ENCODE measurements around the gene FBN2. TPM values are rescaled to one million over a fixed set of nuclear protein-coding genes. Genes with fewer than 3 reads are reported as not detected.

FBN2 gene
- total and polyA plus RNA-seq, 5 experiments from 2014 or later, result 0.05 to 0.08 TPM; not detected in 3

GRCh38 chr5:128259607-128260021 lies 278.4 kb downstream of the FBN2 start:
- no peak overlapping the region for H3K4me3 Mint-ChIP-seq
- peaks cover 2 to 32% (median 4%) of the 10 kb centered on the region in 5 donors for H3K27me3 Mint-ChIP-seq
- no peaks in the 10 kb centered on the region for H3K4me1 Mint-ChIP-seq
- no peak for DNase-seq
- ATAC-seq, result no peak
- POLR2A ChIA-PET, result no interaction called here
- no peaks in the 10 kb centered on the region for H3K36me3 Mint-ChIP-seq
- H3K27ac Mint-ChIP-seq, result no peak overlapping the region
- peaks cover 0 to 3% (median 0%) of the 10 kb centered on the region in 9 donors for H3K9me3 Mint-ChIP-seq

DNA sequence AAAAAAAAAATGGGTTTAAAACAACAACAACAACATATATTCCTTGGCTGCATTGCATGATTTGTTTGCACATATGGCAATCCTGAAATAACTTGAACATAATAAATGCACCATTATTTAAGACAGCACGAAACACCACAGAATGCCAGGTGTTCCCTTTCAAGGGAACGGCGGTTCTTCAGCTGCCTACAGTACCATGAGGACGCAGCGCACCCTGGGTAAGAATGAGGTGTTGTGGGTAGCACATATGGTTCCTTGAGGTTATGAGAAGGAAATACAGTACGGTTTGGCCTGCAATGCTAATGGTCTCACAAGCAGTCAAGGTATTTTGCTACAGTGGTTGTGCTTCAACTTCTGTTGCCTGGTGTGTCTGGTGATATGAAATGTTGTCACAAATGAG lies 279.7 kb downstream of the FBN2 start:
- POLR2A ChIA-PET, result no interaction called here
- no peak overlapping the region for H3K27ac Mint-ChIP-seq
- peaks cover 3 to 26% (median 5%) of the 10 kb centered on the region in 5 donors for H3K27me3 Mint-ChIP-seq
- no peaks in the 10 kb centered on the region for H3K4me1 Mint-ChIP-seq
- no peak overlapping the region for H3K4me3 Mint-ChIP-seq
- DNase-seq, result no peak
- H3K9me3 Mint-ChIP-seq, result peaks cover 0 to 7% (median 0%) of the 10 kb centered on the region in 9 donors
- H3K36me3 Mint-ChIP-seq, result no peaks in the 10 kb centered on the region
- ATAC-seq, result no peak

- no peaks in the 10 kb centered on the region for H3K36me3 Mint-ChIP-seq
- H3K4me1 Mint-ChIP-seq, result no peaks in the 10 kb centered on the region
- H3K27ac Mint-ChIP-seq, result no peak overlapping the region
- no peak for ATAC-seq
- H3K4me3 Mint-ChIP-seq, result no peak overlapping the region
- no peak for DNase-seq
- POLR2A ChIA-PET, result no interaction called here
- peaks cover 0 to 7% (median 0%) of the 10 kb centered on the region in 9 donors for H3K9me3 Mint-ChIP-seq
- peaks cover 3 to 17% (median 5%) of the 10 kb centered on the region in 5 donors for H3K27me3 Mint-ChIP-seq
These were observed 281.0 kb downstream of the FBN2 start for GRCh38 chr5:128257076-128257475.

- Mint-ChIP-seq H3K36me3 (no peaks in the 10 kb centered on the region), H3K4me3 (no peak overlapping the region), H3K9me3 (peaks cover 0 to 7% (median 0%) of the 10 kb centered on the region in 9 donors), H3K4me1 (no peaks in the 10 kb centered on the region), H3K27me3 (peaks cover 4 to 16% (median 6%) of the 10 kb centered on the region in 5 donors), H3K27ac (no peak overlapping the region)
- ATAC-seq, result no peak
- POLR2A ChIA-PET, result no interaction called here
- DNase-seq, result no peak
These were observed 283.3 kb downstream of the FBN2 start for GRCh38 chr5:128254789-128255188.

DNA sequence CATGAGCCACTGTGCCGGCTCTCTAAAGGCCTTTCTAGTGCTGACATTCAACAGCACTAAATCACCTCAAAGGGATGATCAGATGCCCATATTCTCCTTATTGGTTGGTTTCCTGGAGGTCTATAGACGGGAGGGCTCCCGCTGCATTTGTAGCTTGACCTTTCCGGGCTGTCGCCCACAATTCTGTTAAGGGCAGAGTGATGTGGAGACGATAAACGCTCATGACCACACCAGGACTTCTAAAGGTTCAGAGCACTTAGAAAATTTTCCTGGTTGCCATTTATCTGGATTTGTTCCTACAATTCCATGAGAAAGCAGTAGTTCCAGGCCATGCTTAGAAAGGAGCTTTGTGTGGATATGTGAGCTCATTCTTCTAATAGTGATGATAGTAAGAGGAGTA lies 284.2 kb downstream of the FBN2 start:
- H3K36me3 Mint-ChIP-seq, result no peaks in the 10 kb centered on the region
- POLR2A ChIA-PET, result no interaction called here
- peaks cover 3 to 10% (median 6%) of the 10 kb centered on the region in 5 donors for H3K27me3 Mint-ChIP-seq
- H3K27ac Mint-ChIP-seq, result no peak overlapping the region
- H3K9me3 Mint-ChIP-seq, result peaks cover 0 to 7% (median 0%) of the 10 kb centered on the region in 9 donors
- H3K4me3 Mint-ChIP-seq, result no peak overlapping the region
- H3K4me1 Mint-ChIP-seq, result no peaks in the 10 kb centered on the region
- ATAC-seq, result no peak
- DNase-seq, result no peak

DNA sequence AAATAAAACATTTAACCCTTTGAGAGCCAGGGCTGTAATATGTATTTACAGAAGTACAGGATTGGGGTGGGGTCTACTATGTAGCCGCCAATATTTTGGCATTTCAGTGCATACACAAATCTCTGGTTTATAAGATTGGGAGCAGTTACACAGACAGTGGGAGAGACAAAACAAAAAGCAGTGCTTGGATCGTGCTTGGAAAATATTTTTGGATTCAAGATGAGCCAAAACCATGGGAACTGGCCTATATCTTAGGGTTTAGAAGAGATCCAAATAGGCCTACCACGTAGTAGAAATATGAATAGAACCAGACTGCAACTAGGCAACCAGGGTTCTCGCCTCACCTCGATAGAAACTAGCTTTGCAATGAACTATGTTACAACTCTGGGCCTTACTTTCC lies 284.9 kb downstream of the FBN2 start:
- no peak for DNase-seq
- no peaks in the 10 kb centered on the region for H3K4me1 Mint-ChIP-seq
- peaks cover 3 to 10% (median 6%) of the 10 kb centered on the region in 5 donors for H3K27me3 Mint-ChIP-seq
- no peak overlapping the region for H3K4me3 Mint-ChIP-seq
- no peak overlapping the region for H3K27ac Mint-ChIP-seq
- no peaks in the 10 kb centered on the region for H3K36me3 Mint-ChIP-seq
- POLR2A ChIA-PET, result interaction anchor here (0.7 kb wide), 1 partner anchor 618 kb away, joined by 3 read pairs; no protein-coding TSS in a partner anchor
- ATAC-seq, result no peak
- H3K9me3 Mint-ChIP-seq, result peaks cover 0 to 7% (median 0%) of the 10 kb centered on the region in 9 donors

GRCh38 chr5:128252756-128253155 lies 285.3 kb downstream of the FBN2 start:
- ATAC-seq (no peak), DNase-seq (no peak)
- H3K27ac Mint-ChIP-seq, result no peak overlapping the region
- no peak overlapping the region for H3K4me3 Mint-ChIP-seq
- peaks cover 3 to 10% (median 6%) of the 10 kb centered on the region in 5 donors for H3K27me3 Mint-ChIP-seq
- POLR2A ChIA-PET, result interaction anchor here (0.7 kb wide), 1 partner anchor 617 kb away, joined by 3 read pairs; no protein-coding TSS in a partner anchor
- peaks cover 0 to 7% (median 0%) of the 10 kb centered on the region in 9 donors for H3K9me3 Mint-ChIP-seq
- H3K4me1 Mint-ChIP-seq, result no peaks in the 10 kb centered on the region
- no peaks in the 10 kb centered on the region for H3K36me3 Mint-ChIP-seq

GRCh38 chr5:128252196-128252595 lies 285.8 kb downstream of the FBN2 start:
- H3K36me3 Mint-ChIP-seq, result no peaks in the 10 kb centered on the region
- H3K4me3 Mint-ChIP-seq, result no peak overlapping the region
- peaks cover 0 to 7% (median 0%) of the 10 kb centered on the region in 9 donors for H3K9me3 Mint-ChIP-seq
- H3K27me3 Mint-ChIP-seq, result peaks cover 3 to 10% (median 6%) of the 10 kb centered on the region in 5 donors
- DNase-seq, result no peak
- ATAC-seq, result no peak
- no peak overlapping the region for H3K27ac Mint-ChIP-seq
- H3K4me1 Mint-ChIP-seq, result no peaks in the 10 kb centered on the region
- POLR2A ChIA-PET, result no interaction called here

GRCh38 chr5:128245974-128246373 lies 292.1 kb downstream of the FBN2 start:
- H3K36me3 Mint-ChIP-seq, result no peaks in the 10 kb centered on the region
- DNase-seq, result no peak
- H3K4me1 Mint-ChIP-seq, result no peaks in the 10 kb centered on the region
- peaks cover 0 to 2% (median 0%) of the 10 kb centered on the region in 9 donors for H3K9me3 Mint-ChIP-seq
- no peak overlapping the region for H3K27ac Mint-ChIP-seq
- ATAC-seq, result no peak
- H3K27me3 Mint-ChIP-seq, result peaks cover 0 to 7% (median 2%) of the 10 kb centered on the region in 5 donors
- POLR2A ChIA-PET, result no interaction called here
- H3K4me3 Mint-ChIP-seq, result no peak overlapping the region

GRCh38 chr5:128243958-128244582 lies 294.0 kb downstream of the FBN2 start:
- ATAC-seq (no peak), DNase-seq (no peak)
- POLR2A ChIA-PET, result no interaction called here
- Mint-ChIP-seq H3K27me3 (peaks cover 3 to 17% (median 8%) of the 10 kb centered on the region in 5 donors), H3K36me3 (no peaks in the 10 kb centered on the region), H3K27ac (no peak overlapping the region), H3K9me3 (peaks cover 0 to 5% (median 0%) of the 10 kb centered on the region in 9 donors), H3K4me1 (no peaks in the 10 kb centered on the region), H3K4me3 (no peak overlapping the region)

GRCh38 chr5:128241051-128241695 lies 296.9 kb downstream of the FBN2 start:
- H3K27ac Mint-ChIP-seq, result no peak overlapping the region
- no peaks in the 10 kb centered on the region for H3K36me3 Mint-ChIP-seq
- H3K4me1 Mint-ChIP-seq, result no peaks in the 10 kb centered on the region
- POLR2A ChIA-PET, result no interaction called here
- ATAC-seq (no peak), DNase-seq (no peak)
- peaks cover 0 to 5% (median 0%) of the 10 kb centered on the region in 9 donors for H3K9me3 Mint-ChIP-seq
- H3K27me3 Mint-ChIP-seq, result peaks cover 7 to 35% (median 15%) of the 10 kb centered on the region in 5 donors
- H3K4me3 Mint-ChIP-seq, result no peak overlapping the region

- H3K4me3 Mint-ChIP-seq, result no peak overlapping the region
- POLR2A ChIA-PET, result no interaction called here
- H3K9me3 Mint-ChIP-seq, result peaks cover 0 to 3% (median 0%) of the 10 kb centered on the region in 9 donors
- H3K27me3 Mint-ChIP-seq, result peaks cover 7 to 50% (median 13%) of the 10 kb centered on the region in 5 donors
- H3K27ac Mint-ChIP-seq, result no peak overlapping the region
- ATAC-seq (no peak), DNase-seq (no peak)
- H3K36me3 Mint-ChIP-seq, result no peaks in the 10 kb centered on the region
- no peaks in the 10 kb centered on the region for H3K4me1 Mint-ChIP-seq
These were observed 300.5 kb downstream of the FBN2 start for GRCh38 chr5:128237546-128237945.

DNA sequence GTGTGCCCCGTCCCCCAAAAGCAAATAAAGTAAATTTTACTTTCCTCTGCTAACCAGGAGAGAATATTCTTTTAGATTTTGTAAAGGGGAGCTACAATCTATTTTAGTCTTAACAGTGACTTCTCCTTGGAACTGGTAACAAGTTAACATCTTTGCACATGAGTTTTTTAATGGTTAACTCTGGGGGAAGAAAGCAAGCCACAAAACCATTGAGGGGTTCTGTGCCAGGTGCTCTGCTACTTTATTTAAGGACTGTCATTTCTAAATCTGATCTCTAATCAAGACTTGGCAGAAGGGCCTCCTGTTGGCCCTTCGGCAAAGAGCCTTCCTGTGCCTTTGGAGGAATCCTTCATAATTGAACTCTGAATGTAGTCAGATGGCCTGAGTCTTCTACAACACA lies 301.0 kb downstream of the FBN2 start:
- peaks cover 0 to 3% (median 0%) of the 10 kb centered on the region in 9 donors for H3K9me3 Mint-ChIP-seq
- DNase-seq (no peak), ATAC-seq (no peak)
- H3K4me3 Mint-ChIP-seq, result no peak overlapping the region
- H3K27me3 Mint-ChIP-seq, result peaks cover 7 to 50% (median 13%) of the 10 kb centered on the region in 5 donors
- H3K36me3 Mint-ChIP-seq, result no peaks in the 10 kb centered on the region
- no peaks in the 10 kb centered on the region for H3K4me1 Mint-ChIP-seq
- H3K27ac Mint-ChIP-seq, result no peak overlapping the region
- POLR2A ChIA-PET, result no interaction called here
